Measurements from ENCODE around the gene RNF227. TPM values are rescaled to one million over a fixed set of nuclear protein-coding genes. Genes with fewer than 3 reads are reported as not detected.

Gene RNF227
- total and polyA plus RNA-seq, 8 donors = 2.8 to 5.1 (median 3.2) TPM

DNA sequence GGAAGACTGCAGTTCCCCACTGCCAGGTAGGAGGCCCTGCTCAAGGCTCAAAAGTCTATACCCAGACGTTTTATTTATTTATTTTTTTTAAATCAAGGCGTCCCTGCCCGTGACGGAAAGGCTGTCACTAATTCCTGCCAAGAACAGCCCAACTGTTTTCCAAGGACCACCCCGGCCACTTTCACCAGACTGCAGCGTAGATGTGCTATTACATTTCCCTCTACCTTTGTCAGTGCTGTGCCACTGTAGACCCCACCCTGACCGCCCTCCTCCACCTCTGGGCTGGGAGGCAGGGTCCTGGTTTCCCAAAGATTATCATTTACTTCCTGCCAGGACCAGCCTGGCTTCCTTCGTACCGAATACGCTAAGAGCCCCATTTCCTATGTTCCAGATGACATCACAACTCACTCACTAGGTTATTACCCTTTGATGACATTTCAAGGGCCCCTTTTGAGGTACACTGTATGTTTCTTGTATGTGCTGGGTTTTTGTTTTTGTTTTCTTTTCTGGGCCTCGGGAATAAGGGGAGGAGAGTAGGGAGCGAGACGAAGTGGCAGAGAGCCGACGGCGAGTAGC, 6.3 kb upstream of the RNF227 start:
- ATAC-seq (no peak), DNase-seq (peak in 1 of 4 donors; percentile 55)
- H3K4me1 ChIP-seq = peaks cover 9 to 16% of the 10 kb centered on the region in 2 donors
- H3K9me3 ChIP-seq = no peaks in the 10 kb centered on the region
- intact Hi-C loops (cut with DNase I) = no loop called here
- H3K27me3 ChIP-seq = no peaks in the 10 kb centered on the region
- peak overlapping the region; percentile 27 to 43 for H3K4me3 ChIP-seq
- H3K27ac ChIP-seq = peak overlapping the region; percentile 55 to 73
- H3K36me3 ChIP-seq = no peaks in the 10 kb centered on the region
- TF ChIP-seq, protein P1, sequence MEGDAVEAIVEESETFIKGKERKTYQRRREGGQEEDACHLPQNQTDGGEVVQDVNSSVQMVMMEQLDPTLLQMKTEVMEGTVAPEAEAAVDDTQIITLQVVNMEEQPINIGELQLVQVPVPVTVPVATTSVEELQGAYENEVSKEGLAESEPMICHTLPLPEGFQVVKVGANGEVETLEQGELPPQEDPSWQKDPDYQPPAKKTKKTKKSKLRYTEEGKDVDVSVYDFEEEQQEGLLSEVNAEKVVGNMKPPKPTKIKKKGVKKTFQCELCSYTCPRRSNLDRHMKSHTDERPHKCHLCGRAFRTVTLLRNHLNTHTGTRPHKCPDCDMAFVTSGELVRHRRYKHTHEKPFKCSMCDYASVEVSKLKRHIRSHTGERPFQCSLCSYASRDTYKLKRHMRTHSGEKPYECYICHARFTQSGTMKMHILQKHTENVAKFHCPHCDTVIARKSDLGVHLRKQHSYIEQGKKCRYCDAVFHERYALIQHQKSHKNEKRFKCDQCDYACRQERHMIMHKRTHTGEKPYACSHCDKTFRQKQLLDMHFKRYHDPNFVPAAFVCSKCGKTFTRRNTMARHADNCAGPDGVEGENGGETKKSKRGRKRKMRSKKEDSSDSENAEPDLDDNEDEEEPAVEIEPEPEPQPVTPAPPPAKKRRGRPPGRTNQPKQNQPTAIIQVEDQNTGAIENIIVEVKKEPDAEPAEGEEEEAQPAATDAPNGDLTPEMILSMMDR (IDR thresholded peaks at IDR 0.05) = no peak

DNA sequence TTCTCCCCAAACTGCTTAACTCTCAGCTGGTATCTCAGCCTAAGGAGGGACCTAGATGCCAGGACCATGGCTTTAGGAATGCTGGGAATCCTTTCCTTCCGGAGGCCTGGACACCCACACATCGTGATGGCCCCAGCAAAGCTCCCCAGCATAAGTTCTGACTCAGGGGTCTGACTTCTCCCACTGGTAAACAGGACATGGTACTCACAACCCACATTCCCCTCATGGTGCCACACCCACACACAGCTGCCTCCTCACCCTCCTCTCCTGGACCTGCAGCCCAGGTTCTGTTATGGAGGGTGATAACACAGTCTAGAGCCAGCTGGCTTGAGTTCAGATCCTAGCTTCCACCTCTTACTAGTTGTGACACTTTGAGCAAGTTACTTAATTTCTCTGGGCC, 719 bp upstream of the RNF227 start:
- H3K4me3 ChIP-seq = no peak overlapping the region
- intact Hi-C loops (cut with DNase I) = no loop called here

DNA sequence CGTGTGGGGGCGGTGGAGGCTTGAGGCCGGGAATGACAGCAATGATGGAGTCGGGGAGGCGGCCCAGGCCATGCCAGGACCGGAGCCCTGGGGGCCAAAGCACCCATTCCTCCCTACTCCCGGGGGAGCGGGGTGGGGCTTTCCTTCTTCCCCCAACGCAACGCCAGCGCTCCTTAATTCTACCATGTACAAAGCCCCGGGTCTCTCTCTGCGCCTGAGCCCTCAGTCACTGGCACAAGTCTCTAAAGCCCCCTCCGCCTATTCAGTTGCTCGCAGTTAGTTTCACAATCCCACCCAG, 245 bp upstream of the RNF227 start:
- DNase-seq (no peak), ATAC-seq (no peak)
- intact Hi-C loops (cut with DNase I) = no loop called here
- H3K27me3 ChIP-seq = no peaks in the 10 kb centered on the region
- H3K4me1 ChIP-seq = peaks cover 16 to 26% of the 10 kb centered on the region in 2 donors
- H3K4me3 ChIP-seq = peak overlapping the region; percentile 52 to 76
- H3K27ac ChIP-seq = peak overlapping the region; percentile 94 to 96
- peaks cover 0 to 12% of the 10 kb centered on the region in 2 donors for H3K36me3 ChIP-seq
- no peaks in the 10 kb centered on the region for H3K9me3 ChIP-seq
- TF ChIP-seq, protein P1 (IDR thresholded peaks at IDR 0.05) = no peak

More for the DNA sequence above, 719 bp upstream of the RNF227 start:
- Histone ChIP-seq H3K27me3 (no peaks in the 10 kb centered on the region), H3K9me3 (no peaks in the 10 kb centered on the region), H3K27ac (peak overlapping the region; percentile 94 to 96), H3K36me3 (peaks cover 0 to 7% of the 10 kb centered on the region in 2 donors), H3K4me1 (peaks cover 16 to 26% of the 10 kb centered on the region in 2 donors)
- ATAC-seq = peak; percentile 1
- DNase-seq = no peak
- TF ChIP-seq, protein P1 (IDR thresholded peaks at IDR 0.05) = no peak

DNA sequence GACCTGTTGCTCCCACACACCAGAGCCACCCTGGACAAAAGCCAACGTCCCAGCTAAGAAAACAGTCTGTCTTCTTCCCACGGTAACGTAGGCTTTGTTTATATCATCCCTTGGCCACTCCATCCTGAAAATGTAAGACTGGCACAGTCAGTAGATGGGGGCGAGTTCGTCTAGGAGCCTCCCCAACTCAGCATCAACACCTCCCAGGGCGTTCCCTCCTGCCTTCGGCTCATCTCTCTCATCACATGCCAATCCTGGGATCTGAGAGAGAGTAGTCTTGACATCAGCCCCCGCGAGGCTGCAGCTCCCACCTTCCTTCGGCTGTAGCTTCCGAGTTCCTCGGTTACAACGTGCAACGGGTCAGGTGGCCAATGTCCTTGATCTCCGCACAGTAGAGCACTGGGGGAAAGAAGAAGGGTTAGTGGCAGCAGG, 894 bp downstream of the RNF227 start:
- H3K4me3 ChIP-seq = peak overlapping the region; percentile 53 to 76
- H3K27ac ChIP-seq = peak overlapping the region; percentile 94 to 96
- DNase-seq (peak in 1 of 4 donors; percentile 48), ATAC-seq (peak; percentile 51)
- peaks cover 0 to 23% of the 10 kb centered on the region in 2 donors for H3K36me3 ChIP-seq
- TF ChIP-seq, protein P1 (IDR thresholded peaks at IDR 0.05) = no peak
- no peaks in the 10 kb centered on the region for H3K27me3 ChIP-seq
- intact Hi-C loops (cut with DNase I) = no loop called here
- peaks cover 16 to 26% of the 10 kb centered on the region in 2 donors for H3K4me1 ChIP-seq
- H3K9me3 ChIP-seq = no peaks in the 10 kb centered on the region

DNA sequence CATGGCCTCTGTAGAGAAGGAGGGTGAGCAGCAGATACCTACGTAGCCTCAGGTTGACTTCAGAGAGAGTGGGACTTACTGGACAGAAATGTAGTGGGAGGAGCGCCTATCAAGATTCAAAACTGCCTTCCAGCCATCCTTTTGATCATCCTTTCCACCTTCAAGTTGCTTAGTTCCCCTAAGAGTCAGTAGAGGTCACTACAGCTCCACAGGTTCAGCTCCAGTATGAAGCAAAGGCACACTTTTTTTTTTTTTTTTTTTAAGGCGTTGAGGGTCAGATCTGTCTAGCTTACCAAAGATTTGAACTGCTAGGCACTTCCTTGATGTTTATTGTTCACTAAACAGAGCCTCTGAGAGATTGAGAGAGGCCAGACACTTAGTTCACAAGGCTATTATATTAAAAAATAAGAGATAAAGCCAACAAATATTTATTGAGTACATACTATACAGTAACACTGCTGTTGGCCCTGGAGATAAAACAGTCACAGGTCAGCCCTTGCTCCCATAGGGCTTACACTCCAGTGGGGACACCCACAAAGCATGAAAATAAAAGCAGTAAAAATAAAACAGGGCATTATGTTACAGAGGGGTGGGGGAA, 3.1 kb downstream of the RNF227 start:
- Histone ChIP-seq H3K27ac (no peak overlapping the region), H3K36me3 (peaks cover 0 to 45% of the 10 kb centered on the region in 2 donors), H3K4me3 (no peak overlapping the region), H3K27me3 (no peaks in the 10 kb centered on the region), H3K9me3 (no peaks in the 10 kb centered on the region), H3K4me1 (peaks cover 16 to 26% of the 10 kb centered on the region in 2 donors)
- ATAC-seq (peak; percentile 32), DNase-seq (peak in 2 of 4 donors; percentile 49 to 70)
- TF ChIP-seq, protein P1 (IDR thresholded peaks at IDR 0.05) = peak; percentile 55 to 62
- intact Hi-C loops (cut with DNase I) = no loop called here

Data from left lung (tissue), 10 donors.